ENCODE results near the gene ZBTB7B. TPM values are rescaled to one million over a fixed set of nuclear protein-coding genes. Genes with fewer than 3 reads are reported as not detected.

Gene ZBTB7B
- total RNA-seq, 1 experiment from 2014 or later, result 38.3 TPM

- no peak overlapping the region for H2BK15ac ChIP-seq (ENCODE audit: low read depth, low read length)
- H3K56ac ChIP-seq (ENCODE audit: insufficient read length, low read depth, low read length), result no peak overlapping the region
- peaks cover 33 to 55% (median 52%) of the 10 kb centered on the region in 3 experiments for H3K36me3 Mint-ChIP-seq (ENCODE audit: insufficient read depth in 1 of 3, low read depth in 3 of 3)
- no peak overlapping the region for H4K91ac ChIP-seq (ENCODE audit: insufficient read length, low read depth, low read length)
- H2BK12ac ChIP-seq (ENCODE audit: insufficient read length, low read depth, low read length), result no peak overlapping the region
- no peak overlapping the region for H4K8ac ChIP-seq (replicated peaks; ENCODE audit: insufficient read length, low read depth, low read length)
- H3K27ac ChIP-seq (ENCODE audit: insufficient read length, low read depth, low read length), result no peak overlapping the region
- H3K9me3 ChIP-seq (ENCODE audit: control insufficient read depth, low read depth, low read length), result no peaks in the 10 kb centered on the region
- no peak overlapping the region for H3K4me3 Mint-ChIP-seq
- H2BK20ac ChIP-seq (ENCODE audit: low read depth, low read length, poor library complexity, severe bottlenecking), result no peak overlapping the region
- no peak overlapping the region for H3K9ac ChIP-seq (ENCODE audit: extremely low read depth, insufficient read length, low read length)
- H3K18ac ChIP-seq (ENCODE audit: insufficient read length, low read depth, low read length), result no peak overlapping the region
- H3K4ac ChIP-seq (ENCODE audit: low read depth, low read length), result no peak overlapping the region
- no peaks in the 10 kb centered on the region for H3K23me2 ChIP-seq (ENCODE audit: insufficient read length, low read depth, low read length, poor library complexity, severe bottlenecking)
- no peaks in the 10 kb centered on the region for H3K79me2 ChIP-seq (ENCODE audit: insufficient read depth, low read length)
- TF ChIP-seq, protein P1, sequence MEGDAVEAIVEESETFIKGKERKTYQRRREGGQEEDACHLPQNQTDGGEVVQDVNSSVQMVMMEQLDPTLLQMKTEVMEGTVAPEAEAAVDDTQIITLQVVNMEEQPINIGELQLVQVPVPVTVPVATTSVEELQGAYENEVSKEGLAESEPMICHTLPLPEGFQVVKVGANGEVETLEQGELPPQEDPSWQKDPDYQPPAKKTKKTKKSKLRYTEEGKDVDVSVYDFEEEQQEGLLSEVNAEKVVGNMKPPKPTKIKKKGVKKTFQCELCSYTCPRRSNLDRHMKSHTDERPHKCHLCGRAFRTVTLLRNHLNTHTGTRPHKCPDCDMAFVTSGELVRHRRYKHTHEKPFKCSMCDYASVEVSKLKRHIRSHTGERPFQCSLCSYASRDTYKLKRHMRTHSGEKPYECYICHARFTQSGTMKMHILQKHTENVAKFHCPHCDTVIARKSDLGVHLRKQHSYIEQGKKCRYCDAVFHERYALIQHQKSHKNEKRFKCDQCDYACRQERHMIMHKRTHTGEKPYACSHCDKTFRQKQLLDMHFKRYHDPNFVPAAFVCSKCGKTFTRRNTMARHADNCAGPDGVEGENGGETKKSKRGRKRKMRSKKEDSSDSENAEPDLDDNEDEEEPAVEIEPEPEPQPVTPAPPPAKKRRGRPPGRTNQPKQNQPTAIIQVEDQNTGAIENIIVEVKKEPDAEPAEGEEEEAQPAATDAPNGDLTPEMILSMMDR (conservative IDR thresholded peaks at IDR 0.05), result no peak
- H3K14ac ChIP-seq (ENCODE audit: insufficient read depth, low read length), result no peak overlapping the region
- H2AFZ ChIP-seq (ENCODE audit: low read length), result no peak overlapping the region
- H2BK120ac ChIP-seq (ENCODE audit: low read depth, low read length, poor library complexity, severe bottlenecking), result no peak overlapping the region
- no peak overlapping the region for H3K23ac ChIP-seq (ENCODE audit: insufficient read length, low read depth, low read length)
- H4K20me1 ChIP-seq (ENCODE audit: control insufficient read depth, insufficient read depth, insufficient read length), result no peaks in the 10 kb centered on the region
- no peaks in the 10 kb centered on the region for H3K27me3 Mint-ChIP-seq (ENCODE audit: low read depth)
- H4K5ac ChIP-seq (ENCODE audit: insufficient read length, low read depth, low read length), result no peak overlapping the region
- H3K4me1 ChIP-seq (ENCODE audit: insufficient read depth, low read length), result no peaks in the 10 kb centered on the region; the same call in 1 of the 2 replicates
- H2AK5ac ChIP-seq (ENCODE audit: insufficient read length, low read length), result no peak overlapping the region
- H3K27me3 ChIP-seq (ENCODE audit: insufficient read depth, low read length), result no peaks in the 10 kb centered on the region
- no peak for DNase-seq
- no peak overlapping the region for H3T11ph ChIP-seq (ENCODE audit: low read length)
- WGBS (ENCODE audit: extremely low coverage, insufficient read length, low lambda C conversion rate), result no CpG with 5 or more reads among the region's 8 CpGs
- no peak overlapping the region for H3K4me2 ChIP-seq (ENCODE audit: insufficient read depth, insufficient read length, low read length)
- H3K4me1 Mint-ChIP-seq, result peaks cover 8 to 10% of the 10 kb centered on the region in 2 experiments; a peak in 3 of 4 replicates
- peak overlapping the region in 1 of 3 experiments; percentile 44; a peak in 1 of 7 replicates for H3K27ac Mint-ChIP-seq
- no peak overlapping the region for H2BK5ac ChIP-seq (ENCODE audit: insufficient read length, low read length)
- H3K79me1 ChIP-seq (ENCODE audit: insufficient read depth, low read depth, low read length, poor library complexity, severe bottlenecking), result peaks cover 2% of the 10 kb centered on the region
- no peaks in the 10 kb centered on the region for H3K9me3 Mint-ChIP-seq
Observed at GRCh38 chr1:154990276-154990675, 12.3 kb upstream of the ZBTB7B start.
